Globus pallidus (tissue), 1 donor: ENCODE measurements around the gene RTBDN.

Source experiments
- DNase-seq: peaks from one replicate; pipeline ENCODE4 v3.0.0-alpha.2; 2015; ENCODE audit warnings: low spot score

The RTBDN gene

DNA sequence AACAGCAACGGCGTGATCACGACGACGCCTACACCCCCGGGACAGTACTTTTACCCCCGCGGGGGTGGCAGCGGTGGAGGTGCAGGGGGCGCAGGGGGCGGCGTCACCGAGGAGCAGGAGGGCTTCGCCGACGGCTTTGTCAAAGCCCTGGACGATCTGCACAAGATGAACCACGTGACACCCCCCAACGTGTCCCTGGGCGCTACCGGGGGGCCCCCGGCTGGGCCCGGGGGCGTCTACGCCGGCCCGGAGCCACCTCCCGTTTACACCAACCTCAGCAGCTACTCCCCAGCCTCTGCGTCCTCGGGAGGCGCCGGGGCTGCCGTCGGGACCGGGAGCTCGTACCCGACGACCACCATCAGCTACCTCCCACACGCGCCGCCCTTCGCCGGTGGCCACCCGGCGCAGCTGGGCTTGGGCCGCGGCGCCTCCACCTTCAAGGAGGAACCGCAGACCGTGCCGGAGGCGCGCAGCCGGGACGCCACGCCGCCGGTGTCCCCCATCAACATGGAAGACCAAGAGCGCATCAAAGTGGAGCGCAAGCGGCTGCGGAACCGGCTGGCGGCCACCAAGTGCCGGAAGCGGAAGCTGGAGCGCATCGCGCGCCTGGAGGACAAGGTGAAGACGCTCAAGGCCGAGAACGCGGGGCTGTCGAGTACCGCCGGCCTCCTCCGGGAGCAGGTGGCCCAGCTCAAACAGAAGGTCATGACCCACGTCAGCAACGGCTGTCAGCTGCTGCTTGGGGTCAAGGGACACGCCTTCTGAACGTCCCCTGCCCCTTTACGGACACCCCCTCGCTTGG is 42.1 kb downstream of the RTBDN start:
- DNase-seq, result peak; percentile 63

DNA sequence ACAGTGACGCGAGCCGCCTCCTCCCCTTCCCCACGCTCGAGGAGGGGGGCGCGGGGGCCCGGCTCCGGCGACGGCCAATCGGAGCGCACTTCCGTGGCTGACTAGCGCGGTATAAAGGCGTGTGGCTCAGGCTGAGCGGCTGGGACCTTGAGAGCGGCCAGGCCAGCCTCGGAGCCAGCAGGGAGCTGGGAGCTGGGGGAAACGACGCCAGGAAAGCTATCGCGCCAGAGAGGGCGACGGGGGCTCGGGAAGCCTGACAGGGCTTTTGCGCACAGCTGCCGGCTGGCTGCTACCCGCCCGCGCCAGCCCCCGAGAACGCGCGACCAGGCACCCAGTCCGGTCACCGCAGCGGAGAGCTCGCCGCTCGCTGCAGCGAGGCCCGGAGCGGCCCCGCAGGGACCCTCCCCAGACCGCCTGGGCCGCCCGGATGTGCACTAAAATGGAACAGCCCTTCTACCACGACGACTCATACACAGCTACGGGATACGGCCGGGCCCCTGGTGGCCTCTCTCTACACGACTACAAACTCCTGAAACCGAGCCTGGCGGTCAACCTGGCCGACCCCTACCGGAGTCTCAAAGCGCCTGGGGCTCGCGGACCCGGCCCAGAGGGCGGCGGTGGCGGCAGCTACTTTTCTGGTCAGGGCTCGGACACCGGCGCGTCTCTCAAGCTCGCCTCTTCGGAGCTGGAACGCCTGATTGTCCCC is 42.9 kb downstream of the RTBDN start, which contains the start of gene JUNB:
TSS of gene JUNB (plus strand) at position 142 of the 706 bp plus-strand sequence. CDS start at position 428, 286 bp downstream.
- DNase-seq, result peak; percentile 97

DNA sequence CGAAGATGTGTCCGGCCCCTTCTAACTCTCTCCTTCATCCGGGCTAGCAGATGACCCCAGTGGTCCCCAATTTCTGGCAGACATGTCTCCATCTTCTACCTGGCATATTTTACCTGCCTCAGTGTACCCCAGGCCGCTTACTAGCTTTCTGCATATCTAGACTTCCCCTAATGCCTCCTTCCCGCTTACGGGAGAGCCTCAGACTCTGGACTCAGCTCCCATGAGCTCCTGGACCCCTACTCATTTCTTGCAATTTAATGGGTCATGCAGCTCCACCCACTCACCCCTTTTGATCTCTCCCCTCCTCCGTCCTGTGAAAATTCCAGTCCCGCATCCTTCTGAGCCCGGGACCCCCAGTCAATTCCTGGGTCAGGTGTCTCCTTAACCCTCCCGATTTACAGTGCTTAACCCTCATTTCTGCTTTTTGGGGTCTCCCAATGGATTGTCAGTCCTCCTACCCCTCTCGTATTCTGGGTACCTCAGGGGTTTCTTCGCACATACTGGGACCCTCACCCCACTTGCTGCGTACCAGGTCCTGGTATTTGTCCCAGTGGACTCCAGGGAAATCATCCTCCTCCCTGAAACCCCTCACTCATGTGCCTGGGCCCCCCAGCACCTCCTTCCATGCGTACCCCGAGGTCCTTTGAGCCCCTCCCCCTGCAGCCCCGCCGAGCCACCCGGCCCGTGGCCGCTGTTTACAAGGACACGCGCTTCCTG is 43.6 kb downstream of the RTBDN start:
- DNase-seq, result no peak

DNA sequence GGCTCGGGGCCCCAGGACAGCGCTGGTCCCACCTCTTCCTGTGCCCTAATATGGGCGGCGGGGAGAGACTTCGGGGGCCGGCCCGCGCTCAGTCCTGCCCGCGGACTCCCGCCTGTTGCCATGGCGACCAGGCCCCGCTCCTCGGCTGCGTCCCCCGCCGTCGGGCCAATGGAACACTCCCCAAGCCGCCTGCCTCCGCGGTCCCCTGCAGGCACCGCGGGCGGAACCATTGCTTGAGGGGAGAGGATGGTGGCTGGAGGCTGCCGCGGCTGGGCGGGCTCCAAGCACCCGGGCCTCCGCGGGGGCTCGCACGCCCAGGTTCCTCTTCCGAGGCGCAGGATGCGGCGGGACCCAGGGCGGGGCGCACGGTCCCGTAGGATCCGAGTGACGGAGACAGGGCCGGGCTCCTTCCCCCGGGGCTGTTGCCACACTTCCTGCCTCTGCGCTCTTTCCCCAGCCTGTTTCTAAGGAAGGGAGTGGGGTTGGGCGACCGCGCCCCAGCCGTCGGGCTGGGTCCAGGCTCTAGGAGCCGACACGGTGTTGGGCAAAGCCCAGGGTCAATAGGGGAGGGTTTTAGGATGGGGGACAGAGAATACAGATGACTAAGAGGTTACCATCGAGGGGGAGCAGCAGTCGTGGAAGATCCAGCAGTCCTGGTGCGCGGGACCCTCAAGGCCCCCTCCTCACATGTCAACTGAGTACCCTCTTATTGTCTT is 44.3 kb downstream of the RTBDN start:
- peak; percentile 94 for DNase-seq

DNA sequence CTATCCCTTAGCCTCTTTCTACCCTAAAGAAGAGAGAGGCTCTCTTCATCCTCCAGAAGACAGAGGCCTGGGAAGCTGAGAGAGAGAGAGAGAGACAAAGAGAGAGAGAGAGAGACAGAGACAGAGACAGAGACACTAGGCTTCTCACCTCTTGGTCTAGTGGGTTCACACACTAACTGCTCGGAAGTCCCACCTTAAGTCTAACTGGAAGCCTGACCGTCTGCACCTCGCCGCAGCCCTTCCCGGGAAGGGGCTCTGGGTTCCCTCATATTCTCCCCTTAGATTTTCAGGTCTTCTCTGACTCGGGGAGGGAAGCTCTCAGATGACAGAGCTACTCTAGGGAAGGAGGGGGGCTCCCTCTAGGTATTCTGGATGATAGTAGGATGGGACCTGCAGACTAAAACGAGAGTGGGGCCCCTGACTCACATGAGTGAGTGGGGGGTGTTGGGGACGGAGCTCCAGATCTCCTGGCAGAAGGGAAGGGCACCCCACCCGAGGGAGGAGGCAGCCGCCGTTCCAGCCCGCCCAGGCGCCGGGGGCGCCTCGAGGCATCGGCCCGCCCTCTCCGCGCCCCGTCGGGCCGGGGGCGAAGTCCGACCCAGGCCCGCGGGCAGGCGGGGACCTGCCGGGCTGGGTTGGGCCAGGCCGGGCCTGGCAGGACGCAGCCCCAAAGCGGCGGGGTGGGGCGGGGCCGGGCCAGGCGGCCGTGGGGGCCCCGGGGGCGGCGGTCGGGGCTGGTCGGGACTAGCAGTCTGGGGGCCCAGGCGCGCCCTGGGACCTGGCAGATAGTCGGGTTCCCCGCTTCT is 45.1 kb downstream of the RTBDN start:
- DNase-seq, result no peak

DNA sequence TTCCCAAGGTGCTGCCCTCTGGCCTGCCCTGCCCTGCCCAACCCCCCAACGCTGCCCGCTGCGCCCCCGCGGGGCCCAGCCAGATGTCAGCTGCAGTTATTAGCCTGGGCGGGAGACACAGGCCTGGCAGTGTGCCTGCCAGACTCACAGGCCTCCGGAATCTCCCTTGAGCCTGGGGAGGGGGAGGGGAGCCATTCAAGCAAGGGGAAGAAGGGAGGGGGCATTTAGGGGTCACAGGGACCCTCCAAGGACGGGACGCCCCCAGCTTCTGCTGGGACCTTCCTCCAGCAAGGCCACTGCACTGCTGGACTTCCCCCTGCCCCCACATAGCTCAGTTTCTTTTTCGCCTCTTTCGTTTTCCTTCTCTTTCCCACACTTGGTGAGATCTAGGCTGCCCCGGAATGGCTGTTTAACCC is 45.7 kb downstream of the RTBDN start:
- peak; percentile 75 for DNase-seq

DNA sequence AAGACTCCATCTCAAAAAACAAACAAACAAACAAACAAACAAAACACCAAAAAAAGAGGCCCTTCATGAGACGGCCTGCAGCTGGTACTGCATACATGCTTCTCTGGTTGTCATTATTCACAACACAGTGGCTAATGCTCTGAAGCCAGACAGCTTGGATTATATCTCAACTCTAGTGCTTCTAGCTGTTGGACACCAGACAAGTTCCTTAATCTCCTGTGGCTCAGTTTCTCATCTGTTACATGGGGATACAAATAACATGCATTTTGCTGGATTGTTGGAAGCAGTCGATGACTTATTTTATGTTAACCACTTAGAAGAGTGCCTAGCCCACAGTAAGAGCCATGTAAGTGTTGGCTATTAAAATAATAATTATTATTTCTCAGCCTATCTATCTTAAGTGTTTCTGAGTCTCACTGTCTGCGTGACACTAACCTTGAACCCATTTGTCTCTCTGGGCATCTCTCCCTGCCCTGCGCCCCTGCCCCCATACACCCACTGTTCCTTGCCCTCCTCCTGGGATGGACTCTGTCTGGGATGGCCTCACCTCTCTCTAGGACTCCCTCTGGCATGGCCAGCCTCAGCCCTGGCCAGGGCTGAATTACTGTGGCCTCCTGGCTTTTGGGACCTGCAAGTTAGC is 46.2 kb downstream of the RTBDN start:
- no peak for DNase-seq

DNA sequence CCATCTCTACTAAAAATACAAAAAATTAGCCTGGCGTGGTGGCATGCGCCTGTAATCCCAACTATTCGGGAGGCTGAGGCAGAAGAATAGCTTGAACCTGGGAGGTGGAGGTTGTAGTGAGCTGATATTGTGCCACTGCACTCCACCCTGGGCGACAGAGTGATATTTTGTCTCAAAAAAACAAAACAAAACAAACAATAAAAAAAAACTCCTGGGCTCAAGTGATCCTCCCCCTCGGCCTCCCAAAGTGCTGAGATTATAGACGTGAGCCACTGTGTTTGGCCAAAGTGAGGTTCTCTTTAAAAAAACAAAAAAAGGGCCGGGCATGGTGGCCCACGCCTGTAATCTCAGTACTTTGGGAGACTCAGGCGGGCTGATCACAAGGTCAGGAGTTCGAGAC is 46.9 kb downstream of the RTBDN start:
- no peak for DNase-seq

DNA sequence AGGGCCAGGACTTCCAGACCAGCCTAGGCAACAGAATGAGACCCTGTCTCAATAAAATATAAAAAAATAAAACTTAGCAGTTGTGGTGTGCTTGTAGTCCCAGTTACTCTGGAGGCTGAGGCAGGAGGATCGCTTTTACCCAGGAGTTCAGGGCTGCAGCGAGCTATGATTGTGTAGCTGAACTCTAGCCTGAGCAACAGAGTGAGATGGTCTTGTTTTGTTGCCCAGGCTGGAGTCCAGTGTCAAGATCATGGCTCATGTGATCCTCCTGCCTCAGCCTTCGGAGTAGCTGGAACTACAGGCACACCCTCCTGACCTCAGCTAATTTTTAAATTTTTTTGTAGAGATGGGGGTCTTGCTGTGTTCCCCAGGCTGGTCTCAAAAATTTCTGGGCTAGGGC is 47.4 kb downstream of the RTBDN start:
- DNase-seq, result no peak

DNA sequence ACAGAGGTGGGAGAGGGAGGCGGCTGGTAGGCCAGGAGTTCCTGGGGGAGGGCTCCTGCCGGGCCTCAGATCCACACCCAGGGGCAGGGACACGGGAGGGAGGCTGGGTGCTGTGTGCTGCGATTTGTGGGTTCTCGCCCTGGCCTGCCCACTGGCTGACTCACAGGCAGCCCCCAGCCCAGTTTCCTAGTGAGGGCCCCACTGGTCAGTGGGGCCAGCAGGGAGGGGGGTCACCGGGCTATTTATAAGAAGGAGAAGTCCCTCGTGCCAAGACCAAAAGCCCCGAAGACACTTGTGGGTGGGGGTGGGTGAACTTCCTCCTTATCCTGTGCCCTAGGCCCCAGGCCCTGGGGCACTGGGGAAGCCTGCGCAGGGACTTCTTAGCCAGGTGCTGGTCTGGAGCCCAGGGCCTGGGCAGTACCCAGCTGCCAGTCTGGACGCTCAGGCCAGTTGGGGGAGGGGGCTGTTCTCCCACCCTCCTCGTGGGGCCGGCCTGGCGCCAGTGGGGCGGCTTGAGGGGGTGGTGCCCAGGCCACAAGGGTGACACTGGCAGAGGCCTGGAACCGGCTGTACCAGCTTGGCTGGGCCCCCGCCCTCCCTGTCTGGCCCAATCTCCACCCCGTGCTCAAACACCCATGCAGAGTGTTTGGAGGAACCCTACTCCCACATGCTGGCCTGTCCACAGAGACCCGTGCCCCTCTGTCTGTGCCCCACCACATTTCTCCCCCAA is 48.1 kb downstream of the RTBDN start:
- peak; percentile 73 for DNase-seq

DNA sequence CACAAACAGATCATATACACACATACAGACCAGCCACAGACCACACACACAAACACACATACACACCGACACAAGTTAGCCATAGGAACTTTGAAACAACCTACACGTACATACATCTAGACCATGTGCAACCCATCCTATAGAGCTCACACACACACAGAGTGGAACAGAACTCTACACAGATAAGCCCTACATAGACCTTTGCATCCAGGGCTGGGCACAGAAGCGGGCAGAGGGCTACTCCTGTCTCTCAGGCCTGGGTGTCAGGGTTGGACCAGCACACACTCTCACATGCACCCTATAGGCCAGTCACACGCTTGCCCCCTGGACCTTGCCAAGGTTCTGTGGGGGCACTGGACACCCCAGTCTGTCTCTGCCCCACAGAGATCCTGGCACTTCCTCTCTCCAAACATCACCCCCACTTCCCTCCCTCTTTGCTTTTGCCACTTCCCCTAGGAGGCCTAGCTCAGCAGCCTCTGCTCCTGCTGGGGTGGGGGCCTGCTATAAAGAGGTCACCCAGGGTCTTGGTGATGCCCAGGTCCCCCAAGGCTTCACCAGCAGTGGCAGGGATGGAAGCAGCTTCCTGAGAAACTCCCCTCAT is 48.8 kb downstream of the RTBDN start:
- DNase-seq, result no peak

DNA sequence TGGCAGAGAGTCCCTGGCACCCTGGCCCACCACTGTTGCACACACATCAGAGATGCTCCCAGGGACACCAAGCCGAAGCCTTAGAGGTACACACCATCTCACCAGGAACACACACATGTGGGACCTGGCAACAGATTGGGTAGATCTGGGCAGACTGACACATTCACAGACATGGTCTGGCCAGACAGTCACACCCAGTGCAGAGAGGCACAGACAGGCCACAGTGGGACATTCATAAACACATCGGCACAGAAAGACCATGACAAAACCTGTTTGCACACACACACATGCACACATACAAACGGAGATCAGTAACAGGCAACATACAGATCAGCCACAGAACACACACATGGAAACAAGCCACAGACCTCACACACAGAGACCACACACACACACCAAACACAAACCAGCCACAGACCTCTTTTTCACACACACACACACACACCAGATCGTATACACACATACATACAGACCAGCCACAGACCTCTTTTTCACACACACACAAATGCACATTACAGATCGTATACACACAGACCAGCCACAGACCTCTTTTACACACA is 49.4 kb downstream of the RTBDN start:
- no peak for DNase-seq

DNA sequence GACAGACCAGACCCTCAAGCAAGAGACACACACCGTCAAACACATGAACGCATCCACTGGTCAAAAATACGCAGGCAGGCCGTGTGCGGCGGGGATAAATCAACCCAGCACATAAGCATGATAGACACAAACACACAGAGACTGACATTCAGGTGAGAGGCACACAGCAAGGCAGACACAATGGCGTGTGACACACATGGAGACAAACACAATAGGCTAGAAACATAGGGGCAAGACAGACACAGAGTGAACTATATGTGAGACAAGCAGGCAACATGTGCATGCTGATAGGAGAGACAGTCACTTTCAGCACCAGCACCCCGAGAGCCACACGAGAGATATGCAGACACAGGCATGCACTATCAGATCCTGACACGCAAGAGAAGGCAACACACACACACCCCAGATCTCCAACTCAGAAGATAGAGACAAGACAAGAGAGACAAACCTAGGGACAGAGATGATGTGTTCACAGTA is 49.9 kb downstream of the RTBDN start:
- no peak for DNase-seq

DNA sequence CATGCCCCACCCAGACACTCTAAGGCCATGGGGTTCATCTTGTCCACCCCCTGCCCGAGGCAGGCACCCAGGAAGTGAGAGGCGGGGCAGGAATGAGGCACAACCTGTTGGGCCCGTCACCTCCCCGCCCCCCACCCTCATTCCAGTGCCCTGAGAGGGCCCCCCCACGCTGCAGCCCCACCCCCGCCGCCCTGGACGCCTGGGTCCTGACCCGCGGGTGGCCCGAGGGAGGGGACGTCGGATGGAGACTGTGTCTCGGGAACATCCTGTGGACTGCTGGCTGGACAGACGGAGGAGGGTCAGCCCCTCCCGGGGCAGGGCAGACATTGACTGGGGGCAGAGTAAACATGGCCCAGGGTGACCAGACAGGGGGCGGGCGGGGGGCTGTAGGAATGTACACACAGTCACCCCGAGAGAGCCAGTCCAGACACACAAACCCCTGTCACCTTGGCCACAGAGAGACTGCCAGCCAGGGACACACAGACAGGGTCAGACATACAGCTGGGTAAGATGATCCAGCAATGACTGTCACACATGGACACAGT is 50.5 kb downstream of the RTBDN start:
- DNase-seq, result no peak

DNA sequence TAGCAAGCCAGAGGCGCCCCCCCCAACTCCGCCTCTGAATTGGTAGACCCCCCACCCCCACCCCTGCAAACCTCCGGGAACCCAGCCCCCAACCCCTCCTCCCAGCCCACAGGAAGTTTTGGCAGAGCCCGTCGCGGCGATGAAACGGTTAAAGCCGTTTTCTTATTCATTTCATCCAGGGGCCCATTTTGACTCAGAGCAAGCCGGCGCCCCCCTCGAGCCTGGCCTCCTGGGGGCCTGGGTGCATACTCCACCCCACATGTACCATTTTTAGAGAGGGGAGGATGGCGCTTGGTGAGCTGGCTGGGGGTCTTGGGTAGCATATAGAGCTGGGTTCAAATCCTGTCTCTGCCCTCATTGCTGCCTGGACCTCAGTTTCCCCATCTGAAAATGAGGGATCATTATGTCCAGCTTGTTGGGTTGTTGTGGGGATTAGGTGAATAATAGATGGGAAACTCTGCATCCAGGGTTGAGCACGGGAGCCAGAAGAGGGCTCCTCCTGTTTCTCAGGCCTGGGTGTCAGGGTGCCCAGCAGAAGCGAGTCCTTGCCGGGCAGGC is 51.0 kb downstream of the RTBDN start:
- no peak for DNase-seq

DNA sequence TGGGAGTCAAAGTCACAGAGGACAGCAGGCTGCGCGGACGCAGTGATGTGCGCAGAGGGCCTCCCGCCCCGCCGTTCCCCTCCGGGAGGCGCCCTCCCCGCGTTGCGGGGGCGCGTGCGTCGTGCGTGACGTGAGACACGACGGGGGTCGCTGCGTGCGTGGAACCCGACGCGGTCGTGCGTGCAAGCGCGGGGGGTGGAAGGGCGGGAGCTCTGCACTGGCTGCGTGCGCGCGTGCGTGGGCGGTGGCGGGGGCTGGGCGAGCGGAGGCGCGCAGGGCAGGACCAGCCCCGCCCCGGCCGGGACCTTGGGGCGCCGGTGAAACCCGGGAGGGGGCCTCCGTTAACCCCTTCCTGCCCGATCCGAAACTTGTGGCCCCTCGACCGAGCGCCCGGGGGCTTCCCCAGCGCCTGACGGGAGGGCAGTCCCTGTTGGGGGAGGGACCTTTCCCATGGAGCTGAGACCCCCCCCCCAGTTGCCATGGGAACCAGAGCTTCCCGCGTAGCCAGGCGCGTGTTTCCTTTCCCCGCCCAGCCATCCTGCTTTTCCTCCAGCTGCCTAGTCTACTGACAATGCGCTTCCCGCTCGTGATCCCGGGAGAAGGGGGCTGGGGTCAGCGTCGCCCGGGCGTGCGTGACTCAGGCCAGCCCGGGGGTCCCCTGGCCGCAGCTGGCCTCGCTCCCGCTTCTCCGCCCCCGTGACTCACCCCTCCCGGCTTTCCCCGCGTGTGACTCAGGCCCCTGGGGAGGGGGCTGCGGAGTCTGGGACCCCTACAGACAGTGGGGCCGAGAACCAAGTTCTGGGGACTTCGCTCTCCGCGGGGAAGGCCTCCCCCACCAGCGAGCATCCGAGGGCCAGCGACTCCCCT is 51.7 kb downstream of the RTBDN start:
- DNase-seq, result peak; percentile 87

DNA sequence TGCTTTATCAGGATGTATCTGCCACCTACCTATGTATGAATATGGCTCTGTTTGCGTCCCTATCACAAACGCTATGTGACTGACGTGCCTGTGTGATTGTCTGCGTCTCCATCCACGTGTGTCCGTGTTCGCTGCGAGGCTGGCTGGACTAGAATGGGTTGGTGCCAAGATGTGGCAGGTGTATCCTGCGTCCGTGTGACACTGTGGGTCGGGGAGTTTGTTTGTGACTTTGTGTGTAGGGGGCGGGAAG is 52.3 kb downstream of the RTBDN start:
- no peak for DNase-seq
